Measurements from ENCODE around the gene FTSJ3.
"Not testable (repeated sequence)": the region's sequence is repeated elsewhere in the genome, so short reads cannot be mapped to it uniquely, and the experiment has no call there.

Gene FTSJ3

GRCh38 chr17:63830278-63830677 lies 2.8 kb upstream of the FTSJ3 start:
- DNase-seq (ENCODE audit: low read depth in 2 of 2): no peak

- DNase-seq (ENCODE audit: low read depth in 2 of 2): no peak
Observed at GRCh38 chr17:63828936-63829335, 1.5 kb upstream of the FTSJ3 start.

- DNase-seq (ENCODE audit: low read depth in 2 of 2): no peak
Observed at GRCh38 chr17:63827801-63828221, 348 bp upstream of the FTSJ3 start.

- DNase-seq (ENCODE audit: low read depth in 2 of 2): no peak
Observed at GRCh38 chr17:63826468-63827001, 928 bp downstream of the FTSJ3 start.

- no peak for DNase-seq (ENCODE audit: low read depth in 2 of 2)
Observed at GRCh38 chr17:63824362-63824761, 3.1 kb downstream of the FTSJ3 start.

- no peak for DNase-seq (ENCODE audit: low read depth in 2 of 2)
Observed at GRCh38 chr17:63823659-63824331, 3.7 kb downstream of the FTSJ3 start.

- no peak for DNase-seq (ENCODE audit: low read depth in 2 of 2)
Observed at GRCh38 chr17:63822537-63822936, 4.9 kb downstream of the FTSJ3 start.

- DNase-seq (ENCODE audit: low read depth in 2 of 2): no peak
Observed at GRCh38 chr17:63821804-63822203, 5.7 kb downstream of the FTSJ3 start.

GRCh38 chr17:63820963-63821561 lies 6.4 kb downstream of the FTSJ3 start:
- no peak for DNase-seq (ENCODE audit: low read depth in 2 of 2)

- no peak for DNase-seq (ENCODE audit: low read depth in 2 of 2)
Observed at GRCh38 chr17:63819585-63820537, 7.6 kb downstream of the FTSJ3 start.

GRCh38 chr17:63819131-63819530 lies 8.3 kb downstream of the FTSJ3 start:
- no peak for DNase-seq (ENCODE audit: low read depth in 2 of 2)

GRCh38 chr17:63817736-63818385 lies 9.6 kb downstream of the FTSJ3 start:
- no peak for DNase-seq (ENCODE audit: low read depth in 2 of 2)

GRCh38 chr17:63816669-63817068 lies 10.8 kb downstream of the FTSJ3 start:
- no peak for DNase-seq (ENCODE audit: low read depth in 2 of 2)

- DNase-seq (ENCODE audit: low read depth in 2 of 2): no peak
Observed at GRCh38 chr17:63816123-63816522, 11.3 kb downstream of the FTSJ3 start.

- DNase-seq (ENCODE audit: low read depth in 2 of 2): no peak
Observed at GRCh38 chr17:63809970-63810369, 17.5 kb downstream of the FTSJ3 start.

- no peak for DNase-seq (ENCODE audit: low read depth in 2 of 2)
Observed at GRCh38 chr17:63805591-63805990, 21.9 kb downstream of the FTSJ3 start.

GRCh38 chr17:63804328-63804727 lies 23.1 kb downstream of the FTSJ3 start:
- DNase-seq (ENCODE audit: low read depth in 2 of 2): no peak

- DNase-seq (ENCODE audit: low read depth in 2 of 2): no peak
Observed at GRCh38 chr17:63800783-63801182, 26.7 kb downstream of the FTSJ3 start.

- DNase-seq (ENCODE audit: low read depth in 2 of 2): no peak
Observed at GRCh38 chr17:63798572-63799106, 28.8 kb downstream of the FTSJ3 start.

GRCh38 chr17:63796375-63796774 lies 31.1 kb downstream of the FTSJ3 start:
- DNase-seq (ENCODE audit: low read depth in 2 of 2): not testable (repeated sequence)

GRCh38 chr17:63792055-63792729 lies 35.3 kb downstream of the FTSJ3 start:
- DNase-seq (ENCODE audit: low read depth in 2 of 2): no peak
